ENCODE measurements around the gene SNX10. TPM values are rescaled to one million over a fixed set of nuclear protein-coding genes. Genes with fewer than 3 reads are reported as not detected.

Gene SNX10
- total RNA-seq, 1 experiment from 2014 or later = 9.8 TPM

DNA sequence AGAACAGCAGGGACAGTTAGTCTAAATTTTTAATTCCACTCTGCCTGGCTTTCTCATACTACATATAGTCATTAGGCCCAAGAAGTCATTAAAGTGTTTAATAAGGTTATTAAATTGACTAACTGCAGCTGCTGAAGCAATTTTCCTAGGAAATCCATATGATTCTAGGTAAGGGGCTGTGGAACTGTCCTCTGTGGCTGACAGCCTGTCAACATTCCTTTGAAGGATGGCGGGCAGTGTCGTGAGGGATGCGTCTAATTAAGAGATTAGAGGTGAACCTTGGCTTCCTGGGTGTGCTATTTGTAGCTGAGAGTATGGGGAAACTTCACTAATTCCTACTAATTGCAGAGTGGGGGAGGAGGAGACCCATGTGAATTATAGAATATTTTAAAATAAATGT, 64.6 kb downstream of the SNX10 start:
- POLR2A ChIA-PET (ENCODE audit: unreplicated experiment) = interaction anchor here (0.7 kb wide), 1 partner anchor 812 kb away, joined by 3 read pairs; no protein-coding TSS in a partner anchor
- no peaks in the 10 kb centered on the region for H3K36me3 ChIP-seq (ENCODE audit: low read depth)

GRCh38 chr7:26356929-26357798, 65.5 kb downstream of the SNX10 start:
- Histone ChIP-seq H3K27me3 (ENCODE audit: insufficient read depth, low read depth) (no peaks in the 10 kb centered on the region), H3K9me2 (ENCODE audit: insufficient read depth) (no peaks in the 10 kb centered on the region), H3K9me3 (ENCODE audit: insufficient read depth, low read depth) (no peaks in the 10 kb centered on the region), H3K27ac (no peak overlapping the region), H3K4me3 (no peak overlapping the region), H4K20me1 (ENCODE audit: insufficient read depth) (no peaks in the 10 kb centered on the region), H3K36me3 (ENCODE audit: low read depth) (no peaks in the 10 kb centered on the region), H3K4me1 (replicated peaks; ENCODE audit: insufficient read depth) (no peaks in the 10 kb centered on the region), H3F3A (ENCODE audit: insufficient read depth, low read depth) (no peaks in the 10 kb centered on the region), H3K79me2 (ENCODE audit: low read depth) (no peaks in the 10 kb centered on the region), H2AFZ (no peak overlapping the region), H3K4me2 (no peak overlapping the region)
- intact Hi-C loops (cut with micrococcal nuclease; ENCODE audit: unreplicated experiment) = no loop called here
- CTCF ChIA-PET = no interaction called here
- POLR2A ChIA-PET (ENCODE audit: unreplicated experiment) = no interaction called here
- no peak for TF ChIP-seq EZH2 (IDR thresholded peaks at IDR 0.05; ENCODE audit: low read depth)
- TF ChIP-seq, protein P1, sequence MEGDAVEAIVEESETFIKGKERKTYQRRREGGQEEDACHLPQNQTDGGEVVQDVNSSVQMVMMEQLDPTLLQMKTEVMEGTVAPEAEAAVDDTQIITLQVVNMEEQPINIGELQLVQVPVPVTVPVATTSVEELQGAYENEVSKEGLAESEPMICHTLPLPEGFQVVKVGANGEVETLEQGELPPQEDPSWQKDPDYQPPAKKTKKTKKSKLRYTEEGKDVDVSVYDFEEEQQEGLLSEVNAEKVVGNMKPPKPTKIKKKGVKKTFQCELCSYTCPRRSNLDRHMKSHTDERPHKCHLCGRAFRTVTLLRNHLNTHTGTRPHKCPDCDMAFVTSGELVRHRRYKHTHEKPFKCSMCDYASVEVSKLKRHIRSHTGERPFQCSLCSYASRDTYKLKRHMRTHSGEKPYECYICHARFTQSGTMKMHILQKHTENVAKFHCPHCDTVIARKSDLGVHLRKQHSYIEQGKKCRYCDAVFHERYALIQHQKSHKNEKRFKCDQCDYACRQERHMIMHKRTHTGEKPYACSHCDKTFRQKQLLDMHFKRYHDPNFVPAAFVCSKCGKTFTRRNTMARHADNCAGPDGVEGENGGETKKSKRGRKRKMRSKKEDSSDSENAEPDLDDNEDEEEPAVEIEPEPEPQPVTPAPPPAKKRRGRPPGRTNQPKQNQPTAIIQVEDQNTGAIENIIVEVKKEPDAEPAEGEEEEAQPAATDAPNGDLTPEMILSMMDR (conservative IDR thresholded peaks at IDR 0.05) = no peak
- BruUV-seq (replicated peaks) = no TSS peak
- no peak for DNase-seq

More for the DNA sequence above, 64.6 kb downstream of the SNX10 start:
- no peaks in the 10 kb centered on the region for H3F3A ChIP-seq (ENCODE audit: insufficient read depth, low read depth)
- H3K4me1 ChIP-seq (replicated peaks; ENCODE audit: insufficient read depth) = no peaks in the 10 kb centered on the region
- BruUV-seq (replicated peaks) = no TSS peak
- H3K9me3 ChIP-seq (ENCODE audit: insufficient read depth, low read depth) = no peaks in the 10 kb centered on the region
- CTCF ChIA-PET = no interaction called here
- H3K9me2 ChIP-seq (ENCODE audit: insufficient read depth) = no peaks in the 10 kb centered on the region
- no peak for DNase-seq
- H3K27ac ChIP-seq = no peak overlapping the region
- H4K20me1 ChIP-seq (ENCODE audit: insufficient read depth) = no peaks in the 10 kb centered on the region
- H3K4me3 ChIP-seq = no peak overlapping the region
- H3K27me3 ChIP-seq (ENCODE audit: insufficient read depth, low read depth) = no peaks in the 10 kb centered on the region
- H3K4me2 ChIP-seq = no peak overlapping the region
- no peak for TF ChIP-seq EZH2 (IDR thresholded peaks at IDR 0.05; ENCODE audit: low read depth)
- TF ChIP-seq, protein P1 (conservative IDR thresholded peaks at IDR 0.05) = no peak
- H3K79me2 ChIP-seq (ENCODE audit: low read depth) = no peaks in the 10 kb centered on the region
- intact Hi-C loops (cut with micrococcal nuclease; ENCODE audit: unreplicated experiment) = no loop called here
- no peak overlapping the region for H2AFZ ChIP-seq

- no peaks in the 10 kb centered on the region for H3K9me3 ChIP-seq (ENCODE audit: insufficient read depth, low read depth)
- no peak for DNase-seq
- H3F3A ChIP-seq (ENCODE audit: insufficient read depth, low read depth) = no peaks in the 10 kb centered on the region
- BruUV-seq (replicated peaks) = no TSS peak
- no peaks in the 10 kb centered on the region for H3K27me3 ChIP-seq (ENCODE audit: insufficient read depth, low read depth)
- H3K79me2 ChIP-seq (ENCODE audit: low read depth) = no peaks in the 10 kb centered on the region
- POLR2A ChIA-PET (ENCODE audit: unreplicated experiment) = no interaction called here
- intact Hi-C loops (cut with micrococcal nuclease; ENCODE audit: unreplicated experiment) = no loop called here
- H3K27ac ChIP-seq = no peak overlapping the region
- H3K36me3 ChIP-seq (ENCODE audit: low read depth) = no peaks in the 10 kb centered on the region
- no peaks in the 10 kb centered on the region for H4K20me1 ChIP-seq (ENCODE audit: insufficient read depth)
- H3K9me2 ChIP-seq (ENCODE audit: insufficient read depth) = no peaks in the 10 kb centered on the region
- no peak overlapping the region for H3K4me3 ChIP-seq
- TF ChIP-seq EZH2 (IDR thresholded peaks at IDR 0.05; ENCODE audit: low read depth) = no peak
- H3K4me2 ChIP-seq = no peak overlapping the region
- H2AFZ ChIP-seq = no peak overlapping the region
- H3K4me1 ChIP-seq (replicated peaks; ENCODE audit: insufficient read depth) = no peaks in the 10 kb centered on the region
- CTCF ChIA-PET = no interaction called here
Observed at GRCh38 chr7:26357799-26358151, 66.1 kb downstream of the SNX10 start.

Data from PC-9 (cell line).